Stimulated activated CD4-positive, alpha-beta T cell treated with anti-CD3 and anti-CD28 coated beads, Interleukin-4, amount 100 ng/mL, for 4 hours (primary cell): ENCODE measurements around the gene TLX2.

Experiments
- DNase-seq, 2 experiments: peaks; one replicate each; pipeline ENCODE4 v3.0.0-alpha.2; 2020

The TLX2 gene

GRCh38 chr2:74536166-74536950 lies 22.1 kb downstream of the TLX2 start:
- no peak for DNase-seq

- no peak for DNase-seq
Measured at GRCh38 chr2:74537140-74537539, 22.9 kb downstream of the TLX2 start.

GRCh38 chr2:74538881-74539339 lies 24.7 kb downstream of the TLX2 start:
- no peak for DNase-seq

DNA sequence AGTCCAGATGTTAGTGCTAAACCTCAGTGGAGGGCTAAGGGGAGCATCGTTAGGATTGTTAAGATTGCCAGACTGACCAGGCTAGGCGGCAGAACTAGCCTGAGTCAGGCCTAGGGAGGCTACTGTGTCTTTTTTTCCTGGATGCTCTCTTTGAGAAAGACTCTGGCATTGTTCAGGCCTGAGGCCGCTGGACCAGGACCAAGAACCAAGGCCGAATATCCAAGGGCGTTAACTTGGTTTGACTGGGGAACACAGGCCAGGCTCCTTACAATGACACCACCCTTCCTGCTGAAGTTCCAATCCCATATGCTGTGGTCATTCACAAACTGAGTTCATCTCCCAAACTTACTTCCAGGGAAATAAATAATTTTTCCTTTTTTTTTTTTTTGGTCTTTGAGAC lies 26.0 kb downstream of the TLX2 start:
- DNase-seq, result no peak

DNA sequence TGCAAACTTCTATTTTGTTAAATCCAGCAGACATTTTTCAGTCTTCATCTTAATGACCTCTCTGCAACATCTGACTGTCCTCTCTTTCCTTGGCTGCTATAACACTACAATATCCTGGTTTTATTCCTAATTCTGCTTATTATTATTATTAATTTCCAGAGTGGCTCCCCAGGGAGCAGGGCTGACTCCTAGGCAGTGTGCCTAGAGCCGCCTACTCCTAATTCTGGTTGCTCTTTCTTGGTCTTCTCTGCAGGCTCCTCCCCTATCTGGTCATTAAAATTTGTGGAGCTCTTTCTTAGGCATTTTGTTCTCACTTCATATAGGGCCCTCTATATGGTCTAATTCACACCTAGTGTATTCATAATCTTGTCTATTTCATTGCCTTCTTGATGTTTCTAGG lies 28.7 kb downstream of the TLX2 start:
- no peak for DNase-seq

DNA sequence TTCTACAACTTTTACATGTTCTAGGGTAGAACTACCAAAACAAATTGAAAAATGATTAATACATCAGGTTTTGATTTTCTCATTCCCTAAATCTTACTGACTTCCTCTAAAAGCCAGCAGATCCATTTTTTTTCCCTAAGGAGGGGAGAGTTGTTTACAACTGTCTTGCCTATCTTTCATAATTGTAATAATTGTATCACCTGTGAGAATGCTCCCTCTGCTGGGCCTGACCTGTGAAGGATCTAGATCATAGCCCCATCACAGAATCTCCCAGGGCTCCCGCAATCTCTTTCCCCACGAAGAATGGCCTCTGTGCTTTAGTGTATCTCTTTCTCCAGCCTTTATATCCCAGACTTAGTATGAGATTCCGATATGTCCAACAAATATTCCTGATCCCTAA lies 30.4 kb downstream of the TLX2 start:
- no peak for DNase-seq

DNA sequence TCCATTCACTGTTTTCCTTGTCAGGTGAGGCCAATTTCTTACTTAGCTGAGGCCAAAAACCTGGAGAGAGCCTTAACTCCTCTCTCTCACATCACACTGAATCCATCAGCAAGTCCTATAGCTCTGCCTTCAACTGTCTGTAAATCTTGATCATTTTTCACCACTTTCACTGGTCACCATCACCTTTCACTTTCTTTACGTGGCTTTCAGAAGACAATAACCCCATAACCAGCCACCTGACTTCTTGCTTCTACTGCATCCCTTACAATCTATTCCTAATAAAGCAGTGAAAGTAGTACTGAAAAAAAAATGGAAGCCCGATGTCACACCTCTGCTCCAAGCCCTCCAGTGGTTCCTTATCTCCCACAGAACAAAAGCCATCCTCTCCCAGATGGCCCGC lies 31.8 kb downstream of the TLX2 start:
- no peak for DNase-seq

DNA sequence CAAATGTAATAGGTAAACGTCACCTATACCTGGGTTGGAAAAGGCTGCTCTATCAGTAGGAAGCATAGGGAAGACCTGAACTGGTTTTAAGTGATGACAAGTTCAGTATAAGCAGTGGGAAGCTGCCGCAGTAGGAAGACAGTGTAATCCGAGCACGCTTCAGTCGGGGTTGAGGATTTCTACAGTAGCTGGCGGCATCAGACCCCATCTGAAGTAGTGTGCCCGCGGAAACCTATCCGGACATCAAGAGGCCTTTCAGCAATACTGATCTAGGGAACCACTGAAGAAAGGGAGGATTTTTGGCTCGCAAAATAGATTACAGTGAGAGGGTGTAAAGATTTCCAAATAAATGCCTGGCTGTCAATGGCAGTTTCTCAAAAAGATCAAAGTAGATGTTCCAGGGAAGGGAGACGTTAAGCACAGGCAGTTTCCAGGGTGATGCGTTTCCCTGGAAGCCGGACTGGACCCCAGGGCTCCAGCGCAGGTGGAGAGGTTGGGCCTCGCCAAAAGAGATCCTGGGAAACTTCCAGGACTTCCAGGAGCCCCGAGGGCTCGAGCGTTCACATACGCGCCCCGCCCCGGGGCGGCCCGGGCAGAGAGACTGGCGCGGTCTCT lies 34.1 kb downstream of the TLX2 start:
- no peak for DNase-seq

DNA sequence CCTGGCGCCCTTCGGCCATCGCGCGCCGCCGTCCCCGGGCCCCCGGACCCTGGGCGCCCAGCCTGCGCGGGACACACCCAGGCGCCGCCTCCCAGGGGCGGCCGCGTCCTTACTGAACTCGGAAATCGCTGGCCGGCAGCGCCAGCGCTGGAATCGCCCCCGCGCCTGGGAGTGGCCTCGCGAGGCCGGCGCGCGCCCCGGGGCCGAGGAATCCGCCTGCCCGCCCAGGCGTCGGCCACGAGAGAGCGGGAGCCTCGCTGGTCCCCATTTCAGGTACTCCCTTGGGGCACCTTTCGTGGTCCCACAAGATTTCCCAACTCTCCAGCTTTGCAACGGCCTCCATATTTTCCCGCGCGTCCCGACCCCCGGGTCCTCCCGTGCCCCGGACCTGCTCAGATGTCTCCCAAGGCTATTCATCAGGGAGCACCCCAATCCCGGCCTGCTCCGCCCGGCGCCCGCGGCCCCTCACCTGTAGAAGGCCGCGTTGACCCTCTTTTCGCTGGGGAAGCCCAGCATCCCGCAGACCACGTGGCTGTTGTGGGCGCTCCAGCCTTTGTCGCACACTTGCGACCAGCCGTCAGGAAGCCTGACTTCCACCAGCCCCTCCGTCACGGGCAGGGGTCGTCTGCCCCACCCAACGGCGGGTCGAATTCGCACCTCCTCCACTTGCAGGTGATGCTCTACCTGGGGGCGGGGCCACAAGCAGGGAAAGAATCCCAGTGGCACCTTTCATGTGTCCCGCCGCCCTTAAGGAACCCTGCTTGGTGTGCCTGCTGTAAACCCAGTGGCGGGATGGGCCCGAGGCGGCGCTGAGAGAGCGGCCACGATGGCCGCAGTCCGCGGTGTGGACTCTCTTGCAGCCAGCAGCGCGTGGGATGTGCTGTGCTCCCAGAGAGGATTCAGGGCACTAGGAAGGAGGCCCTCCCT lies 34.9 kb downstream of the TLX2 start:
- no peak for DNase-seq

- no peak for DNase-seq
Measured at GRCh38 chr2:74550231-74550630, 36.0 kb downstream of the TLX2 start.

GRCh38 chr2:74551530-74551929 lies 37.3 kb downstream of the TLX2 start:
- no peak for DNase-seq

DNA sequence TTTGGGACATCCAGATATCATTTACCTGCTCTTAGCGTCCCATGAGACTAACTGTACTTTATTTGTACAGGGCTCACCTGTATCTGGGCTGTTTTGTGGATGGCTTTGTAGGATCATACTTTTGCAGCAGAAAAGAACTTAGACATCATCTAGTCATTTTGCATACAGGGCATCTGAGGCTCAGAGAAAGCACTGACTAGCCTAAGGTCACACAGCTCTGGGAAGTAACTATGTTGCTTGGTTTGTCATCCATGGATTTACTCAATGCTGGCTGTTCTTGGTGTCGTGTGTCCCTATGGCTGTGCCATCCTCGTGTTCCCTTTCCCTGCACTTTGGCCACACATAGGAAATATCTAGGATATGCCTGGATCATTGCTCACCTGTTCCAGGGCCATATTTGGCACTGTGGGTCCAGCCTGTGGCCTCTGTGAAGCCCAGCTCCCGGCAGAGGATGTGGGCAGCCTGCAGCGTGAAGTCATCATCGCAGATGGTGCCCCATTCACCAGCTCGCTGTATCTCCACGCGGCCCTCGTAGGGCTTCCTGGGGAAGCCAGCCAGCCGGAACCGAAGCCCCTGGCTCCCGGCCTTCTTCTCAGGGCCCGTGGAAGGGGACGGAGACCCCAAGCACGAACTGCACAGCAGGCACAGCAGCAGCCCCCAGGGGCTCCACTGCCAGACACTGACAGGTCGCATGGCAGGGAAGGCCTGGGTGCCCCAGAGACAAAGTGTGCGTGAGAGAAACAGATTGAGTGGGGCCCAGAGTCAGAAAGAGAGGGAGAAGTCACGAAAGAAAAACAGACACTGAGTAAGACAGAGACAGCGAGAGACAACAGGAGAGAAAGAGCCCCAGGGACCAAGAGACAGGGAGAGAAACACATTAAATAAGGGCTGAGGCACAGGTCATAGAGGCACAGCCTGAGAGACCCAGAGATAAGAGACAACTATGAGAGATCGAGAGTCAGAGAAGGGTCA lies 38.0 kb downstream of the TLX2 start:
- no peak for DNase-seq

- DNase-seq, result no peak
Measured at GRCh38 chr2:74552914-74553811, 38.9 kb downstream of the TLX2 start.

DNA sequence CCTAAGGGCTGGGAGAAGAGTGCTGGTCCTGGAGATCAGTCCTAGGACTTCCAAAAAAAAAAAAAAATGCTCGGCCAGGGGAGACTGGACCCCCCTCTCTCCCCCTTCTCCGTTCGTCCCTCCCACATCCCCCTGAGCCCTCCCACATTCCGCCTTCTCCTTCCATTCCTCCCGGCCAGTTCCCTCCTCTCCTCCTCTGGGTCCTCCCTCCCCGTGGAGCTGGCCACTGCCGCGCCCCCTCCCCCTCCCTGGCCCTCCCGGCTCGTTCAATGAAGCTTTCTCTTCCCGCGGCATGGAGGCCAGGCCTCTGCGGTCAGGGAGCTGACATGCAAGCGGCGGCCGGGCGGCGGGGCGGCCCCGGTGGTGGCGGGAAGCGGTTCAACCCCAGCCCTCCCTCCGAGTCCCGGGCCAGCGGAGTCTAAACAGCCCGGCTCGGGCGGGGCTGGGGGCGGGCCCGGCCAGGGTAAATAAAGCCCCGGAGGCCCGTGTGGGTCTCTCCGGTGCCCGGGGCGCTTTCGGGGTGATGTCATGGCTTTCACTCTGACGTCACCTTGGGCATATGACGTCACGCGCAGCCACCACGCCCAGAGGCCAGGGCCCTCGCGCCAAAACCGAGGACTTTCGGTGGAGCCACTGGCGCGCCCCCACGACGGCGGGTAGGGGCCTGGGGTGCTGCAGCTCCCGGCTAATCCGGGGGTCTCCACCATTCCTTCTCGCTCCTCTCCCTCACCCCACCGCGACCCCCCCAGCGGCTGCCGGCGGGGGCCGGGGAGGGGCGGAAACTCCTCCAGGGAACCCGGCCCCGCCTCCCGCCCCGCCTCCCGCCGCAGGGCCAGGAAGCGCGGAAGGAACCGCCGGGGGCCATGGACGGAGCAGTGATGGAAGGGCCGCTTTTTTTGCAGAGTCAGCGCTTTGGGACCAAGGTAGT lies 39.9 kb downstream of the TLX2 start, which contains the start of the genes DOK1 and LOXL3:
DOK1 (plus strand) TSS at position 829 of the 928 bp plus-strand sequence; CDS start at position 864, 35 bp downstream.
LOXL3 (minus strand) TSS at position 51 of the 928 bp plus-strand sequence. CDS start 1,308 bp downstream, outside the sequence.
- DNase-seq, result peak; percentile 74 to 87

GRCh38 chr2:74554820-74555531 lies 40.7 kb downstream of the TLX2 start:
- peak; percentile 36 to 44 for DNase-seq

- DNase-seq, result no peak
Measured at GRCh38 chr2:74555610-74556103, 41.4 kb downstream of the TLX2 start.

- DNase-seq, result no peak
Measured at GRCh38 chr2:74556159-74556558, 41.9 kb downstream of the TLX2 start.

DNA sequence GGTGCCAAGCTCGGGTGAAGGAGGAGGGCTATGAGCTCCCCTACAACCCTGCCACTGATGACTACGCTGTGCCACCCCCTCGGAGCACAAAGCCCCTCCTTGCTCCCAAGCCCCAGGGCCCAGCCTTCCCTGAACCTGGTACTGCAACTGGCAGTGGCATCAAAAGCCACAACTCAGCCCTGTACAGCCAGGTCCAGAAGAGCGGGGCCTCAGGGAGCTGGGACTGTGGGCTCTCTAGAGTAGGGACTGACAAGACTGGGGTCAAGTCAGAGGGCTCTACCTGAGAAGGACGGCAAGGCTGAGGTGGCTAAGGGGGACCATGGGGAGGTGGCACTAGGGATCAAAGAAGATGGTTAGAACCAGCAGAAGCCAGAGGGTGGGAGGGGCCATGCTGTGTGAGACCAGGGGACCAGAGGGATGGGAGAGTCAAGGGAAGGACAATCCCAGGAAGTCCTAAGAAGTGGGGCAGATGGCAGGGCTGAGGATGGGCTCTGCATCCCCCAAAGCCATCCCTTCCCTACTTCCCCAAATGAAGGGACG lies 42.7 kb downstream of the TLX2 start:
- DNase-seq, result no peak
